SH-SY5Y (cell line): ENCODE results near the gene IFI27L2.

Source experiments
- GATA2 ChIP-seq: IDR thresholded peaks from 2 replicates; pipeline ENCODE4 v1.6.1; 2011; ENCODE audit warnings: mild to moderate bottlenecking, low read depth, low read length
- GATA3 ChIP-seq: IDR thresholded peaks from 2 replicates; pipeline ENCODE4 v1.6.1; 2011; ENCODE audit warnings: low read depth, mild to moderate bottlenecking, low read length, moderate library complexity

DNA sequence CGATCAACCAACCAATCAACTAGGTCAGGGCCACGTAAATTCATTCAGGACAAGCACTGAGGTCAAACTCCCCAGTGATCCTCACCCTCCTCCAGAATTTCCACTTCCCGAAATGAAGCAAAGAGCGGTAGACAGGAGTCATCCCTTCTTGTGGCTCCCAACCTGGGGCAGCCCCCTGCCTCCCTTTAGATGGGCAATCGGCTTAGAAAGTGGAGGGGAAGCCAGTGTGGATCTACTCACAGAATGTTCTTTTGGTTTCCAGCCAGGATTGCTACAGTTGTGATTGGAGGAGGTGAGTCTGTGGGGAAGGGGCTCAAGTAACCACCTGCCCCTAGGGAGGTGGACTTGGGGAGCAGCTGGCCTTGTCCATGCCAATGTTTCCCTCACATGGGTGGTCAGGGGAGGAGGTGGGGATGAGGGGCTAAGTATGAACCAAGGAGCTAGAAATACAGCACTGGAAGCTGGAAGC, 14.8 kb downstream of the IFI27L2 start:
- TF ChIP-seq GATA2, result no peak
- no peak for TF ChIP-seq GATA3
